WTC11 (cell line): ENCODE data around the gene FUT8. TPM values are rescaled to one million over a fixed set of nuclear protein-coding genes. Genes with fewer than 3 reads are reported as not detected.

Experiments used
- ATAC-seq: fragments of 200-7000 bp; cut with Tn5 transposase; 2 replicates; pipeline ENCODE4 v1.10.0; 2021; ENCODE audit warnings: mild to moderate bottlenecking, moderate library complexity
- CTCF ChIA-PET: fragments of 300-600 bp; sonication (Branson Sonifier 250); formaldehyde crosslinking; loops from one replicate; lab custom pipeline; 2021; ENCODE audit warnings: antibody characterized with exemption; lab: Charles Lee
- POLR2A ChIA-PET: fragments of 350-600 bp; sonication (Branson Sonifier 250); formaldehyde crosslinking; loops from one replicate; lab custom pipeline; 2021; ENCODE audit warnings: antibody characterized with exemption; lab: Charles Lee
- DNase-seq: peaks from one replicate; pipeline ENCODE4 v3.0.0; 2021; ENCODE audit warnings: low spot score
- H3K27ac Mint-ChIP-seq: 2 replicates; pipeline ENCODE4 v1.8.0; 2021; ENCODE audit warnings: mixed read lengths
- H3K27me3 Mint-ChIP-seq: 2 replicates; pipeline ENCODE4 v1.8.0; 2021; ENCODE audit warnings: low read depth, mild to moderate bottlenecking, moderate library complexity, mixed read lengths
- H3K36me3 Mint-ChIP-seq: 2 replicates; pipeline ENCODE4 v1.8.0; 2021; ENCODE audit warnings: mixed read lengths
- H3K4me1 Mint-ChIP-seq: 2 replicates; pipeline ENCODE4 v1.8.0; 2022; ENCODE audit warnings: mixed read lengths
- H3K4me3 Mint-ChIP-seq: 2 replicates; pipeline ENCODE4 v1.8.0; 2021; ENCODE audit warnings: mild to moderate bottlenecking, moderate library complexity, mixed read lengths
- H3K9me3 Mint-ChIP-seq: 2 replicates; pipeline ENCODE4 v1.8.0; 2021; ENCODE audit warnings: mixed read lengths
- CREB1 ChIP-seq: sonication (generic); formaldehyde crosslinking; IDR thresholded peaks from 2 replicates; pipeline ENCODE4 v1.8.0; 2023; ENCODE audit warnings: mild to moderate bottlenecking, missing genetic modification reagents
- ELF4 ChIP-seq: sonication (generic); formaldehyde crosslinking; IDR thresholded peaks from 2 replicates; pipeline ENCODE4 v1.8.1; 2022; ENCODE audit warnings: low read depth, mild to moderate bottlenecking, moderate library complexity, missing genetic modification reagents
- EMX1 ChIP-seq: fragments of 250-450 bp; sonication (Bioruptor Pico); IDR thresholded peaks from 2 replicates; pipeline ENCODE4 v1.8.0; 2021; ENCODE audit warnings: mild to moderate bottlenecking
- ETV6 ChIP-seq: sonication (generic); formaldehyde crosslinking; IDR thresholded peaks from 2 replicates; pipeline ENCODE4 v1.8.1; 2022; ENCODE audit warnings: mild to moderate bottlenecking, missing genetic modification reagents
- FOXK1 ChIP-seq: sonication (generic); formaldehyde crosslinking; IDR thresholded peaks from 2 replicates; pipeline ENCODE4 v1.8.0; 2022; ENCODE audit warnings: mild to moderate bottlenecking, moderate library complexity, missing genetic modification reagents
- IRF2 ChIP-seq: sonication (generic); formaldehyde crosslinking; IDR thresholded peaks from 2 replicates; pipeline ENCODE4 v1.8.0; 2022; ENCODE audit warnings: low read depth, missing genetic modification reagents, borderline replicate concordance
- JUN ChIP-seq: sonication (generic); formaldehyde crosslinking; IDR thresholded peaks from 2 replicates; pipeline ENCODE4 v1.8.0; 2023; ENCODE audit warnings: mild to moderate bottlenecking, missing genetic modification reagents
- NFATC4 ChIP-seq: fragments of 250-450 bp; sonication (Bioruptor Pico); IDR thresholded peaks from 2 replicates; pipeline ENCODE4 v1.9.0; 2021; ENCODE audit warnings: mild to moderate bottlenecking
- RELA ChIP-seq: sonication (generic); formaldehyde crosslinking; IDR thresholded peaks from 2 replicates; pipeline ENCODE4 v1.8.1; 2022; ENCODE audit warnings: missing genetic modification reagents, mild to moderate bottlenecking, borderline replicate concordance
- SP1 ChIP-seq: sonication (generic); formaldehyde crosslinking; conservative IDR thresholded peaks from 2 replicates; pipeline ENCODE4 v1.8.1; 2022; ENCODE audit warnings: missing genetic modification reagents
- ZNF396 ChIP-seq: fragments of 250-450 bp; sonication (Bioruptor Pico); IDR thresholded peaks from 2 replicates; pipeline ENCODE4 v1.8.0; 2021; ENCODE audit warnings: mild to moderate bottlenecking, moderate library complexity, borderline replicate concordance
- ZNF671 ChIP-seq: fragments of 250-450 bp; sonication (Bioruptor Pico); IDR thresholded peaks from 2 replicates; pipeline ENCODE4 v1.8.0; 2021; ENCODE audit warnings: mild to moderate bottlenecking
- total RNA-seq: library from RNA; stranded (reverse); gene quantifications from 3 replicates; pipeline ENCODE4 v1.2.3, GENCODE V29; 2021
- TF ChIP-seq, protein P1 (sequence below): sonication (generic); formaldehyde crosslinking; IDR thresholded peaks from 2 replicates; pipeline ENCODE4 v1.8.0; 2022; ENCODE audit warnings: mild to moderate bottlenecking, missing genetic modification reagents
- TF ChIP-seq, protein P2 (sequence below): sonication (generic); formaldehyde crosslinking; IDR thresholded peaks from 2 replicates; pipeline ENCODE4 v1.8.0; 2022; ENCODE audit warnings: missing genetic modification reagents
- TF ChIP-seq, protein P3 (sequence below): sonication (generic); formaldehyde crosslinking; IDR thresholded peaks from 2 replicates; pipeline ENCODE4 v1.8.1; 2022; ENCODE audit warnings: mild to moderate bottlenecking, moderate library complexity, missing genetic modification reagents
- TF ChIP-seq, protein P4 (sequence below): fragments of 250-450 bp; sonication (Bioruptor Pico); IDR thresholded peaks from 2 replicates; pipeline ENCODE4 v1.9.0; 2021; ENCODE audit warnings: moderate library complexity, mild to moderate bottlenecking, inconsistent platforms, borderline replicate concordance
- TF ChIP-seq, protein P5 (sequence below): sonication (generic); formaldehyde crosslinking; IDR thresholded peaks from 2 replicates; pipeline ENCODE4 v1.8.0; 2022; ENCODE audit warnings: mild to moderate bottlenecking, missing genetic modification reagents
- TF ChIP-seq, protein P6 (sequence below): sonication (generic); formaldehyde crosslinking; IDR thresholded peaks from 2 replicates; pipeline ENCODE4 v1.8.0; 2023; ENCODE audit warnings: missing genetic modification reagents, mild to moderate bottlenecking, borderline replicate concordance
- TF ChIP-seq, protein P7 (sequence below): sonication (generic); formaldehyde crosslinking; IDR thresholded peaks from 2 replicates; pipeline ENCODE4 v1.8.0; 2022; ENCODE audit warnings: mild to moderate bottlenecking, missing genetic modification reagents

FUT8 gene
- total RNA-seq, 1 experiment from 2014 or later: 37.9 TPM

DNA sequence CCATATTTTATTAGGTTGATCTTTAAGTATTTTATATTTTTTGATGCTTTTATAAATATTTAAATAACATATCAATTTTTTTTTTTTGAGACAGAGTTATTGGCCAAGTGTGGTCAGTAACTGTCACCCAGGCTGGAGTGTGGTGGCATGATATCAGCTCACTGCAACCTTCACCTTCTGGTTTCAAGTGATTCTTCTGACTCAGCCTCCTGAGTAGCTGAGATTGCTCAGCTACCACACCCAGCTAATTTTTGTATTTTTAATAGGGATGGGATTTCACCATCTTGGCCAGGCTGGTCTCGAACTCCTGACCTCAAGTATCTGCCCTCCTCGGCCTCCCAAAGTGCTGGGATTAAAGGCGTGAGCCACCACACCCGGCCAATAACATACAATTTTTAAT is 71.1 kb downstream of the FUT8 start:
- H3K9me3 Mint-ChIP-seq: no peaks in the 10 kb centered on the region
- ChIA-PET CTCF (no interaction called here), POLR2A (no interaction called here)
- H3K27ac Mint-ChIP-seq: no peak overlapping the region
- no peaks in the 10 kb centered on the region for H3K27me3 Mint-ChIP-seq
- H3K36me3 Mint-ChIP-seq: no peaks in the 10 kb centered on the region
- DNase-seq (no peak), ATAC-seq (no peak)
- no peak overlapping the region for H3K4me3 Mint-ChIP-seq
- peaks cover 70% of the 10 kb centered on the region for H3K4me1 Mint-ChIP-seq
- TF ChIP-seq JUN (CRISPR knock-in tag) (no peak), IRF2 (no peak), EMX1 (no peak), RELA (CRISPR knock-in tag) (no peak)
- TF ChIP-seq, protein P1, sequence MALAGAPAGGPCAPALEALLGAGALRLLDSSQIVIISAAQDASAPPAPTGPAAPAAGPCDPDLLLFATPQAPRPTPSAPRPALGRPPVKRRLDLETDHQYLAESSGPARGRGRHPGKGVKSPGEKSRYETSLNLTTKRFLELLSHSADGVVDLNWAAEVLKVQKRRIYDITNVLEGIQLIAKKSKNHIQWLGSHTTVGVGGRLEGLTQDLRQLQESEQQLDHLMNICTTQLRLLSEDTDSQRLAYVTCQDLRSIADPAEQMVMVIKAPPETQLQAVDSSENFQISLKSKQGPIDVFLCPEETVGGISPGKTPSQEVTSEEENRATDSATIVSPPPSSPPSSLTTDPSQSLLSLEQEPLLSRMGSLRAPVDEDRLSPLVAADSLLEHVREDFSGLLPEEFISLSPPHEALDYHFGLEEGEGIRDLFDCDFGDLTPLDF (CRISPR knock-in tag): no peak

DNA sequence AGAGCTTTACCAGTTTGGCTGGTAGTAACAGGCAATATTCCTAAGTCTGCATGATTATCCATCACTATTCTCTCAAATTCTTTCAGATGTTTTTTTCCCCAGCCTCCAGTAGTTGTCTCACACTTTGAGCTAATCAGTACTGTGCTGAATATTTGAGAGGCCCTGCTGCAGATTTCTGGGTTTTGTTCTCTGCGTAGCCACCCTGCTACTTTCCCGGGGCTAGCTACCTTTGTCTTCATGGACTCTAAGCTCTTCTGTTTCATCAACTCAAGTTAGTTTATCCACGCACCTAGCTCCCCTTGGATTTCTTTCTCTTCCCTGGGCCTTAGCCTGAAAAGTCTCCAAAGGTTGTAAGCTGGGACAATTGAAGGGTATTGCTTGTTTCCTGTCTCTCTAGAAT is 73.0 kb downstream of the FUT8 start:
- no peaks in the 10 kb centered on the region for H3K36me3 Mint-ChIP-seq

DNA sequence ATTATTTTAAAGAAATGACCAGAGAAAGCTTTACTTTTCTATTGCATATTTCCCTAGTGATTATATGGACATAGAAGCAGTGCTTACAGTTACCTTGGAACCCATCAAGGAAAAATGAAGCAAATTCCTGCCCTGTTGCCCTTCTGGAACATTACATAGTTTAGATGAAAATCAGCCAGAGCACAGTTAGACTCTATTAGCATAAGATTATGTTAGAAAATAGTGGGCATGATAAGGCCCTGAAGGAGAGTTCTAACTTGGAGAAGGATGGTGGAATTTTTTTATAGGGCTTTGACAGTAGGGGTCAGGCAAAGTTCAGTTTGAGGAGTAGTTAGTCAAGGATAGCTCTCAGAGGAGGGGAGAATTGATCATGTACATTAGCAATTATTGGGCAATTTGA is 74.3 kb downstream of the FUT8 start:
- Mint-ChIP-seq H3K27me3 (no peaks in the 10 kb centered on the region), H3K4me1 (peaks cover 63% of the 10 kb centered on the region), H3K9me3 (no peaks in the 10 kb centered on the region), H3K4me3 (no peak overlapping the region), H3K36me3 (no peaks in the 10 kb centered on the region), H3K27ac (no peak overlapping the region)
- TF ChIP-seq, protein P2, sequence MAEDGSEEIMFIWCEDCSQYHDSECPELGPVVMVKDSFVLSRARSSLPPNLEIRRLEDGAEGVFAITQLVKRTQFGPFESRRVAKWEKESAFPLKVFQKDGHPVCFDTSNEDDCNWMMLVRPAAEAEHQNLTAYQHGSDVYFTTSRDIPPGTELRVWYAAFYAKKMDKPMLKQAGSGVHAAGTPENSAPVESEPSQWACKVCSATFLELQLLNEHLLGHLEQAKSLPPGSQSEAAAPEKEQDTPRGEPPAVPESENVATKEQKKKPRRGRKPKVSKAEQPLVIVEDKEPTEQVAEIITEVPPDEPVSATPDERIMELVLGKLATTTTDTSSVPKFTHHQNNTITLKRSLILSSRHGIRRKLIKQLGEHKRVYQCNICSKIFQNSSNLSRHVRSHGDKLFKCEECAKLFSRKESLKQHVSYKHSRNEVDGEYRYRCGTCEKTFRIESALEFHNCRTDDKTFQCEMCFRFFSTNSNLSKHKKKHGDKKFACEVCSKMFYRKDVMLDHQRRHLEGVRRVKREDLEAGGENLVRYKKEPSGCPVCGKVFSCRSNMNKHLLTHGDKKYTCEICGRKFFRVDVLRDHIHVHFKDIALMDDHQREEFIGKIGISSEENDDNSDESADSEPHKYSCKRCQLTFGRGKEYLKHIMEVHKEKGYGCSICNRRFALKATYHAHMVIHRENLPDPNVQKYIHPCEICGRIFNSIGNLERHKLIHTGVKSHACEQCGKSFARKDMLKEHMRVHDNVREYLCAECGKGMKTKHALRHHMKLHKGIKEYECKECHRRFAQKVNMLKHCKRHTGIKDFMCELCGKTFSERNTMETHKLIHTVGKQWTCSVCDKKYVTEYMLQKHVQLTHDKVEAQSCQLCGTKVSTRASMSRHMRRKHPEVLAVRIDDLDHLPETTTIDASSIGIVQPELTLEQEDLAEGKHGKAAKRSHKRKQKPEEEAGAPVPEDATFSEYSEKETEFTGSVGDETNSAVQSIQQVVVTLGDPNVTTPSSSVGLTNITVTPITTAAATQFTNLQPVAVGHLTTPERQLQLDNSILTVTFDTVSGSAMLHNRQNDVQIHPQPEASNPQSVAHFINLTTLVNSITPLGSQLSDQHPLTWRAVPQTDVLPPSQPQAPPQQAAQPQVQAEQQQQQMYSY (CRISPR knock-in tag): no peak
- TF ChIP-seq, protein P3, sequence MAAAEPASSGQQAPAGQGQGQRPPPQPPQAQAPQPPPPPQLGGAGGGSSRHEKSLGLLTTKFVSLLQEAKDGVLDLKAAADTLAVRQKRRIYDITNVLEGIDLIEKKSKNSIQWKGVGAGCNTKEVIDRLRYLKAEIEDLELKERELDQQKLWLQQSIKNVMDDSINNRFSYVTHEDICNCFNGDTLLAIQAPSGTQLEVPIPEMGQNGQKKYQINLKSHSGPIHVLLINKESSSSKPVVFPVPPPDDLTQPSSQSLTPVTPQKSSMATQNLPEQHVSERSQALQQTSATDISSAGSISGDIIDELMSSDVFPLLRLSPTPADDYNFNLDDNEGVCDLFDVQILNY: no peak
- TF ChIP-seq ELF4 (CRISPR knock-in tag) (no peak), ZNF671 (no peak), JUN (CRISPR knock-in tag) (no peak)
- TF ChIP-seq, protein P4, sequence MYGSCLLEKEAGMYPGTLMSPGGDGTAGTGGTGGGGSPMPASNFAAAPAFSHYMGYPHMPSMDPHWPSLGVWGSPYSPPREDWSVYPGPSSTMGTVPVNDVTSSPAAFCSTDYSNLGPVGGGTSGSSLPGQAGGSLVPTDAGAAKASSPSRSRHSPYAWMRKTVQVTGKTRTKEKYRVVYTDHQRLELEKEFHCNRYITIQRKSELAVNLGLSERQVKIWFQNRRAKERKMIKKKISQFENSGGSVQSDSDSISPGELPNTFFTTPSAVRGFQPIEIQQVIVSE (CRISPR knock-in tag): no peak
- no peak for DNase-seq
- ChIA-PET CTCF (interaction anchor here (1.6 to 2.5 kb wide), 3 partner anchors 72 to 471 kb away, joined by 5 to 7 read pairs (median 5); partner anchors contain the start of gene FUT8), POLR2A (no interaction called here)
- ATAC-seq: no peak

More for the DNA sequence above, 73.0 kb downstream of the FUT8 start:
- TF ChIP-seq, protein P3: no peak
- TF ChIP-seq, protein P5, sequence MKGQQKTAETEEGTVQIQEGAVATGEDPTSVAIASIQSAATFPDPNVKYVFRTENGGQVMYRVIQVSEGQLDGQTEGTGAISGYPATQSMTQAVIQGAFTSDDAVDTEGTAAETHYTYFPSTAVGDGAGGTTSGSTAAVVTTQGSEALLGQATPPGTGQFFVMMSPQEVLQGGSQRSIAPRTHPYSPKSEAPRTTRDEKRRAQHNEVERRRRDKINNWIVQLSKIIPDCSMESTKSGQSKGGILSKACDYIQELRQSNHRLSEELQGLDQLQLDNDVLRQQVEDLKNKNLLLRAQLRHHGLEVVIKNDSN (CRISPR knock-in tag): no peak
- TF ChIP-seq NFATC4 (CRISPR knock-in tag): no peak
- no peak for TF ChIP-seq ETV6
- TF ChIP-seq SP1 (CRISPR knock-in tag): no peak
- TF ChIP-seq FOXK1: no peak
- TF ChIP-seq CREB1: no peak
- no peak for TF ChIP-seq ELF4 (CRISPR knock-in tag)
- TF ChIP-seq, protein P6, sequence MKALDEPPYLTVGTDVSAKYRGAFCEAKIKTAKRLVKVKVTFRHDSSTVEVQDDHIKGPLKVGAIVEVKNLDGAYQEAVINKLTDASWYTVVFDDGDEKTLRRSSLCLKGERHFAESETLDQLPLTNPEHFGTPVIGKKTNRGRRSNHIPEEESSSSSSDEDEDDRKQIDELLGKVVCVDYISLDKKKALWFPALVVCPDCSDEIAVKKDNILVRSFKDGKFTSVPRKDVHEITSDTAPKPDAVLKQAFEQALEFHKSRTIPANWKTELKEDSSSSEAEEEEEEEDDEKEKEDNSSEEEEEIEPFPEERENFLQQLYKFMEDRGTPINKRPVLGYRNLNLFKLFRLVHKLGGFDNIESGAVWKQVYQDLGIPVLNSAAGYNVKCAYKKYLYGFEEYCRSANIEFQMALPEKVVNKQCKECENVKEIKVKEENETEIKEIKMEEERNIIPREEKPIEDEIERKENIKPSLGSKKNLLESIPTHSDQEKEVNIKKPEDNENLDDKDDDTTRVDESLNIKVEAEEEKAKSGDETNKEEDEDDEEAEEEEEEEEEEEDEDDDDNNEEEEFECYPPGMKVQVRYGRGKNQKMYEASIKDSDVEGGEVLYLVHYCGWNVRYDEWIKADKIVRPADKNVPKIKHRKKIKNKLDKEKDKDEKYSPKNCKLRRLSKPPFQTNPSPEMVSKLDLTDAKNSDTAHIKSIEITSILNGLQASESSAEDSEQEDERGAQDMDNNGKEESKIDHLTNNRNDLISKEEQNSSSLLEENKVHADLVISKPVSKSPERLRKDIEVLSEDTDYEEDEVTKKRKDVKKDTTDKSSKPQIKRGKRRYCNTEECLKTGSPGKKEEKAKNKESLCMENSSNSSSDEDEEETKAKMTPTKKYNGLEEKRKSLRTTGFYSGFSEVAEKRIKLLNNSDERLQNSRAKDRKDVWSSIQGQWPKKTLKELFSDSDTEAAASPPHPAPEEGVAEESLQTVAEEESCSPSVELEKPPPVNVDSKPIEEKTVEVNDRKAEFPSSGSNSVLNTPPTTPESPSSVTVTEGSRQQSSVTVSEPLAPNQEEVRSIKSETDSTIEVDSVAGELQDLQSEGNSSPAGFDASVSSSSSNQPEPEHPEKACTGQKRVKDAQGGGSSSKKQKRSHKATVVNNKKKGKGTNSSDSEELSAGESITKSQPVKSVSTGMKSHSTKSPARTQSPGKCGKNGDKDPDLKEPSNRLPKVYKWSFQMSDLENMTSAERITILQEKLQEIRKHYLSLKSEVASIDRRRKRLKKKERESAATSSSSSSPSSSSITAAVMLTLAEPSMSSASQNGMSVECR (CRISPR knock-in tag): no peak
- TF ChIP-seq, protein P7, sequence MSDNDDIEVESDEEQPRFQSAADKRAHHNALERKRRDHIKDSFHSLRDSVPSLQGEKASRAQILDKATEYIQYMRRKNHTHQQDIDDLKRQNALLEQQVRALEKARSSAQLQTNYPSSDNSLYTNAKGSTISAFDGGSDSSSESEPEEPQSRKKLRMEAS: no peak
- no peak for TF ChIP-seq ZNF396 (CRISPR knock-in tag)
- no peaks in the 10 kb centered on the region for H3K9me3 Mint-ChIP-seq
- H3K4me1 Mint-ChIP-seq: peaks cover 69% of the 10 kb centered on the region
- peak overlapping the region; percentile 58 for H3K27ac Mint-ChIP-seq
- DNase-seq: no peak
- no peak overlapping the region for H3K4me3 Mint-ChIP-seq
- POLR2A ChIA-PET: no interaction called here
- peak; percentile 41 for ATAC-seq
- CTCF ChIA-PET: interaction anchor here (0.6 to 1.4 kb wide), 4 partner anchors 9 to 497 kb away, joined by 3 to 4 read pairs (median 4); no protein-coding TSS in a partner anchor
- H3K27me3 Mint-ChIP-seq: no peaks in the 10 kb centered on the region
